Natural killer cell treated with Interleukin-12 subunit alpha and Interleukin-12 subunit beta and Interleukin-15 and Interleukin-18, amount 100 ng/mL, for 72 hours (primary cell): ENCODE results near the gene SIL1. TPM values are rescaled to one million over a fixed set of nuclear protein-coding genes. Genes with fewer than 3 reads are reported as not detected.

Experiments
- ATAC-seq, 2 donors: fragments of 150-1000 bp; cut with Tn5 transposase in 1 of 2; sonication (Bioruptor Pico), chemical (Tn5 transposase) in 1 of 2; 2 replicates each; pipeline ENCODE4 v1.10.0; 2021
- DNase-seq: peaks from one replicate; pipeline ENCODE4 v3.0.0; 2022; ENCODE audit warnings: low spot score
- H3K27ac Mint-ChIP-seq, 2 donors: 1 replicate in 1 of 2; 2 replicates in 1 of 2; pipeline ENCODE4 v1.8.0; 2022; ENCODE audit warnings: mixed read lengths in 2 of 2, mild to moderate bottlenecking in 1 of 2, moderate library complexity in 1 of 2
- H3K27me3 Mint-ChIP-seq, 2 donors: 1 replicate in 1 of 2; 2 replicates in 1 of 2; pipeline ENCODE4 v1.8.0; 2022; ENCODE audit warnings: mixed read lengths in 2 of 2
- H3K36me3 Mint-ChIP-seq: one replicate; pipeline ENCODE4 v1.8.0; 2022; ENCODE audit warnings: mixed read lengths
- H3K4me1 Mint-ChIP-seq, 2 donors: 1 replicate in 1 of 2; 2 replicates in 1 of 2; pipeline ENCODE4 v1.8.0; 2022; ENCODE audit warnings: low read depth in 2 of 2, mixed read lengths in 2 of 2, mild to moderate bottlenecking in 1 of 2
- H3K4me3 Mint-ChIP-seq: one replicate; pipeline ENCODE4 v1.8.0; 2022; ENCODE audit warnings: mixed read lengths
- H3K9me3 Mint-ChIP-seq: 2 replicates; pipeline ENCODE4 v1.8.0; 2022; ENCODE audit warnings: mixed read lengths
- total RNA-seq, 2 donors: library from RNA; stranded (reverse); gene quantifications; one replicate each; pipeline ENCODE4 v1.2.3, GENCODE V29; 2022

The SIL1 gene
- total RNA-seq, 2 donors from 2014 or later = 33.1 to 34.6 TPM

DNA sequence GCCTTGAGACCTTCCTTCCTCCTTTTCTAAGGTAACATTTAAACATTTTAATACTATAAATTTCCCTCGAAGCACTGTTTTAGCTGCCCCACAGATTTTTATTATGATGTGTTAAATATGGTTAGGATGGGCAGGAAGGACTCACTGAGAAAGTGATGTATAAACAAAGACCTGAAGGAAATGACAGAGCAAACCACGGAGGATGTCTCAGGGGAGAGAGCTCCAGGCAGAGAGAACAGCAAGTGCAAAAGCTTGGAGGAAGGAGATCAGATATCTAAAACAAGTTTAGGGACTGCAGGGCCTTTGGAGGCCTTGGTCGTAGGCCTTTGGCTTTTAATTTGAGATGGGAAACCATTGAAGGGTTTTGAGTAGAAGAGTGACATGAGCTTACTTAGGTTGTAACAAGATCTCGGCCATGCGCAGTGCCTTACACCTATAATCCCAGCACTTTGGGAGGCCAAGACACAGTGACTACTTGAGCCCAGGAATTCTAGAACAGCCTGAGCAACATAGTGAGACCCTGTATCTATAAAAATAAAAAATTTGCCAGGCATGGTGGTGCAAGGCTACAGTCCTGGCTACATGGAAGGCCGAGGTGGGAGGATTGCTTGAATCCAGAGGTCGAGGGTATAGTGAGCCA is 287.5 kb downstream of the SIL1 start:
- Mint-ChIP-seq H3K27ac (no peak overlapping the region), H3K4me1 (peaks cover 4 to 7% of the 10 kb centered on the region in 2 donors), H3K9me3 (no peaks in the 10 kb centered on the region), H3K4me3 (no peak overlapping the region), H3K27me3 (no peaks in the 10 kb centered on the region), H3K36me3 (peaks cover 14% of the 10 kb centered on the region)
- DNase-seq = no peak
- no peak for ATAC-seq

DNA sequence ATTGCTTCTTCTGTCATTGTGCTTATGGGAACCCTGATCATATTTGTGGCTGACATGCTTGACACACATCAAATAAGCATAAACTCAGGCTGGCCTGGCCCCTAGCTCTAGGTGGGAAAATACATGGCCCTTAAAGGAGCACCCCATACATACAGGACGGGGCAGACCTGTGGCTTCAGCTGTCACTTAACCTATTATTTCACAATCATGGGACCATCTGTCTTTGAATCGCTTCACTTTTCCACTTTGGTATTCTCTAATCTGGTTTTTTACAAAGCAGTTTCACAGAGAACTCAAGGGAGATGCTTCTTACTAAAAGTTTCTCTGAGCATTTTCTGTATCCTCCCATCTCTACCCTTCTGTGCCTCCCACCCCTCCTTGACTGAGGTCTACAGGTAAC is 288.4 kb downstream of the SIL1 start:
- H3K36me3 Mint-ChIP-seq = peaks cover 14% of the 10 kb centered on the region
- no peaks in the 10 kb centered on the region for H3K27me3 Mint-ChIP-seq
- DNase-seq (no peak), ATAC-seq (no peak)
- no peak overlapping the region for H3K4me3 Mint-ChIP-seq
- H3K9me3 Mint-ChIP-seq = no peaks in the 10 kb centered on the region
- H3K27ac Mint-ChIP-seq = no peak overlapping the region
- peaks cover 4 to 7% of the 10 kb centered on the region in 2 donors for H3K4me1 Mint-ChIP-seq

DNA sequence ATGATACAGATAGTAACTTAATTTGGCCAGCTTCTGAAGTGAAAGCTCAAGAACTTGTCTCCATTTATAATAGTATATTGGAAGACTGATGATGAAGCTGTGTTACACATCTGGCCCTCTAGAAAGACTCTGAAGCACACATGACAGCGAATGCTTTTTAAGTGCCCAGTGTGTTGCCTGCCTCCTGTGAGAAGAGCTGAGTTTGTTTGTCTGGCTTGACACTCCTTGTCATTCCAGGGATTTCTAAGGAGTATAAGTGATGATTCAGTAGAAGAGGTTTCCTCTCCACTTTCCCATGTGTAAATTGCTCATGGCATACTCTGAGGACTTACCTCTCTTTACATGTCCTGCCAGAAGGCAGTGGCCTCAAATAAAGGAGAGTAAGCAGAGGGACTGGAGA is 292.6 kb downstream of the SIL1 start:
- H3K4me3 Mint-ChIP-seq = no peak overlapping the region
- no peaks in the 10 kb centered on the region for H3K9me3 Mint-ChIP-seq
- H3K36me3 Mint-ChIP-seq = peaks cover 13% of the 10 kb centered on the region
- no peaks in the 10 kb centered on the region for H3K27me3 Mint-ChIP-seq
- no peak for DNase-seq
- ATAC-seq = no peak
- peaks cover 8 to 12% of the 10 kb centered on the region in 2 donors for H3K4me1 Mint-ChIP-seq
- H3K27ac Mint-ChIP-seq = no peak overlapping the region

DNA sequence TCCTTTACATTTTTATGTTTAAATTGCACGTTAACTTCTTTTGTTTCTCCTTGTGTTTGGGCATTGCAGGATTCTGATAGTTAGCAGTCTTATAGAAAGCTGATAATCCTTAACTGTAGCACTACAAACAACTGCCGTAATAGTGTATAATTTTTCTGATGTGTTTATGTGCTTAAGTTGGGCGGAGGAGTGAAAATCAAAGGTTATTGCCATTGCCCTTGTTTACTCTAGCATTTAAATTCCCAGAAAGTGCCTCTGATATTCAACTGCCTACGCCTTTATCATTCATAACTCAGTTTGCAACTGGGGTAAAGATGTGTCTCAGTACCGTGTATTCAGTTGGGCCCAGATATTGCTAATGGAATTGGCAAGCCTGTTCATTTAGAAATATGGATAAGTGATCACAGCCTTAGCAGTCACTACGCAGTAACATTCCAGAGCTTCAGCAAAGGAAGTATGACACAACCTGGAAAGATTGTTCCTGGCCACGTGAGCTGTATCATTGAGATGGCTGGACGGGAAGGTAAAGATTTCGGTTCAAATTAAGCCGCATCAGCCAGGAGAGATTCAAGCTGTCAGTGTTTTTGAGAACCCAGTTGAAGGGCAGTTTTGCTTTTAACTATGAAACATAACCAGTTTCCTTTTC is 294.9 kb downstream of the SIL1 start:
- Mint-ChIP-seq H3K36me3 (no peaks in the 10 kb centered on the region), H3K4me1 (peaks cover 8 to 12% of the 10 kb centered on the region in 2 donors), H3K27ac (no peak overlapping the region), H3K9me3 (no peaks in the 10 kb centered on the region), H3K27me3 (no peaks in the 10 kb centered on the region), H3K4me3 (no peak overlapping the region)
- DNase-seq (no peak), ATAC-seq (no peak)

DNA sequence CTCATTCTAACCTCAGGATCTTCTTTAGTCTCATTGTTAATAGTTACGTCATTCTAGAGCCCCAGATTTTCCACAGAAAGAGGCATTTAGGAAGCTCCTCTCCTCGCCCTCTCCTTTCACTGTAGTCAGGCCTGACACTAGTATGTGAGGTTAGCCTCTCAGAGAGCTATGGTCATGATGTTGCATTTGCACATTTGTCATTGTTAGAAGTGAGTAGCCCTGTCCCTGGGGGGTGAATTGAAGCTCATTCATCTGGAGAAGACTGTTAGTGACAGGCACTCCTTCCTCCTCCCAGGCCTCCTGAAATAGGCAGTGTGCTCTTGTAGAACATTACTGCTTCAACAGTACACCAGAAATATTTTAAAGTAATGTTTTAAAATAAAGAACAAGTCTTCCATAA is 296.5 kb downstream of the SIL1 start:
- no peaks in the 10 kb centered on the region for H3K36me3 Mint-ChIP-seq
- no peak overlapping the region for H3K4me3 Mint-ChIP-seq
- no peak overlapping the region for H3K27ac Mint-ChIP-seq
- H3K4me1 Mint-ChIP-seq = peaks cover 8 to 12% of the 10 kb centered on the region in 2 donors
- ATAC-seq = no peak
- no peaks in the 10 kb centered on the region for H3K9me3 Mint-ChIP-seq
- no peaks in the 10 kb centered on the region for H3K27me3 Mint-ChIP-seq
- DNase-seq = no peak

DNA sequence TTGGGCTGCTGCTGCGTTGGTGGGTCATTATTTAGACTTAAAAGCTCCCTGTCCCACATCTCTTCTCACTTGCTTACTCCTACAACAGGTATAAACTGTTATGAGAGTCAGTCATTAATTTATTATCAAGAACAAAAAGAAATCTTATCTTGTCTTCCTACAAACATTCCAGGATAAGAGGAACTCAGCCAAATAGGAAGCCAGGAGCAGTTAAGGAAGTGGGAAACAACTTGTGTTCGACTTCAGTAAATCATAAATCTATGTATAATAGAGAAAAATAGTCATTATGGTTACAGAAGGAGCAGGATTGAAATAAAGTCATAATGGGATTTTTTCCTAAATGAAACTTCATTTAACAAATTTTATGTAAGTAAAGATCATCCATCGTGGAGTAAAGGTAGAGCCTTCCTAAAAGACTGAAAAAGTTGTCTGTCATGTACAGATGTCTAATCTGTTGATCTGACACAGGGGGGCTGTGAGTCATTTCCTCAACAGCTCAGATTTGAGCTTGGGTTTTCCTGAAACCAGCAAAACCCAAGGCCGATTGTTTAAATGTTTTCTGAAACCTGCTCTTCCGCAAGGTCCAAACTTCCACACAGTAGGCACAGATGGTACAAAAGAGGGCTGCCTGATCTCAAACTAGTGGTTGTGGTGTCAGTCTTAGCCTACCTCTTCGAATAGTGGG is 297.7 kb downstream of the SIL1 start:
- ATAC-seq (no peak), DNase-seq (no peak)
- Mint-ChIP-seq H3K27ac (no peak overlapping the region), H3K27me3 (no peaks in the 10 kb centered on the region), H3K36me3 (no peaks in the 10 kb centered on the region), H3K9me3 (no peaks in the 10 kb centered on the region), H3K4me1 (peaks cover 8 to 12% of the 10 kb centered on the region in 2 donors), H3K4me3 (no peak overlapping the region)

DNA sequence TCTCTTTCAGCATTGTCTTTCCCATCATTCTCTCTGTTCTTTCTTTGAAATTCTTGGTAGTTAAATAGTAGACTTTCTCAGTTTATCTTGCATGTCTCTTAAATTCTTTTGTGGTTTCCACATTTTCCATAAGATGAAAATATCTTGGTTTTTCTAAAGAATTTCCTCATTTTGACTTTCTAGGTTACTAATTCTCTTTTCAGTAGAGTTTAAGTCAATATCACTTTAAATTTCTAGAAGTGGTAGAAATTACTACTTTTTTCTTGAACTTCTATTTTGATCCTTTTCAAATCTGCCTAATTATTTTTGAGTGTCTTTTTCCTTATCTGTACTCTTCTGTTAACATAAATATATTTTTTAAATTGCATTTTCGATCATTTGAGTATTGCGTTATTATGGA is 299.4 kb downstream of the SIL1 start:
- ATAC-seq = no peak
- DNase-seq = no peak
- no peaks in the 10 kb centered on the region for H3K9me3 Mint-ChIP-seq
- H3K36me3 Mint-ChIP-seq = no peaks in the 10 kb centered on the region
- no peak overlapping the region for H3K27ac Mint-ChIP-seq
- H3K4me3 Mint-ChIP-seq = no peak overlapping the region
- peaks cover 8 to 12% of the 10 kb centered on the region in 2 donors for H3K4me1 Mint-ChIP-seq
- no peaks in the 10 kb centered on the region for H3K27me3 Mint-ChIP-seq

DNA sequence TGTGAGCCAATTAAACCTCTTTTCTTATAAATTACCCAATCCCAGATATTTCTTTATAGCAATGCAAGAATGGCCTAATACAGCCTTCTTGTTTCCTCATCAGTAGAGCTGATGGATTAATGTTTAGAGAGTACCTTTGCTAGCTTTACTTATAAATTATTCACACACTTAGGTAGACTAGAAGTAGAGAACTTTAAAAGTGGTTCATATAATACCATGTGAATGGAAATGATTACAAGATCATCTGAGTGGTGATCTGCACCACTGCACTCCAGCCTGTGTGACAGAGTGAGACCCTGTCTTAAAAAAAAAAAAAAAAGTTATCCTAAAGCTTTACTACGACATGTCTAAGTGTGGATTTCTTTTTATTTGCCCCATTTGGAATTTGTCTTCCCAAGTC is 299.9 kb downstream of the SIL1 start:
- DNase-seq (no peak), ATAC-seq (no peak)
- H3K4me1 Mint-ChIP-seq = peaks cover 8 to 12% of the 10 kb centered on the region in 2 donors
- H3K27me3 Mint-ChIP-seq = no peaks in the 10 kb centered on the region
- no peaks in the 10 kb centered on the region for H3K9me3 Mint-ChIP-seq
- H3K4me3 Mint-ChIP-seq = no peak overlapping the region
- H3K27ac Mint-ChIP-seq = no peak overlapping the region
- H3K36me3 Mint-ChIP-seq = no peaks in the 10 kb centered on the region

Other genes with a start within 250 kb of the SIL1 start
- gene MATR3, start 95.4 kb upstream of the SIL1 start, total RNA-seq = 100 to 1,000 TPM; 206 to 229 TPM
- 10 to 100 TPM; 38.1 to 77.5 TPM for gene PAIP2, start 143.5 kb upstream of the SIL1 start, total RNA-seq
- gene SLC23A1, start 184.9 kb upstream of the SIL1 start, total RNA-seq = under 1 TPM; 0.36 to 0.78 TPM
- 10 to 100 TPM; 10.3 to 27.6 TPM for gene MZB1, start 191.5 kb upstream of the SIL1 start, total RNA-seq
- gene PROB1, start 196.7 kb upstream of the SIL1 start, total RNA-seq = 1 to 10 TPM; 3.4 to 6.6 TPM
- 1 to 10 TPM; 6.4 to 7.2 TPM for gene SPATA24, start 205.7 kb upstream of the SIL1 start, total RNA-seq
- 10 to 100 TPM; 11.9 to 12.6 TPM for gene DNAJC18, start 241.2 kb upstream of the SIL1 start, total RNA-seq